ENCODE data around the gene ABO. TPM values are rescaled to one million over a fixed set of nuclear protein-coding genes. Genes with fewer than 3 reads are reported as not detected.

ABO gene
- total and polyA plus RNA-seq, 7 experiments from 2014 or later = 1.7 to 3.3 TPM; not detected in 5

DNA sequence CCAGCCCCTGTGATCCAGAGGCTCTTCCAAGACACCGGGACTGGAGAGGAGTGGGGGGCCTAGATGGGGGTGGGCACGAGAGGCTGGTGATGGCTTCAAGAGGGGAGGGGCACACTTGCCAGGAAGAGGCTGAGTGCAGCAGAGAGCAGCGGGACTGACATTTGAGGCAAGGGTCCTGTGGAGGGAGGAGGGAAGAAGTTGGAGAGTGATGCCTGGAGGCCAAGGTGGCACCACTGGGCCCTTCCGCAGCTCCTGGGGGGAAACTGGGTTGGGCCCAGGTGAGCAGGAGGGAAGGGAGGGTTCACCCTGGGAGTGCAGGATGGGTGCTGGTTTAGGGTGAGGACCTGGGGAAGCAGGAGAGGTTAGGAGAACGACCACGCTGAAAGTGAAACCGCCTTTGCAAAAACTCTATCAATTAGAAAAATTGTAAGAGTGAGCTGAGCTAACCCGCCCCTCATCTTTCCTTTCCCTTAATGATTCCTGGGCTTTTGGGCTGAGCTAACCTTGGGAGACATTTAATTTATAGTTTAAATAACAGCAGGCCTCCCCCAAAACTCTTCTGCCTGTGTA is 26.2 kb downstream of the ABO start:
- Mint-ChIP-seq H3K4me3 (peak overlapping the region in 1 of 10 donors; percentile 23), H3K27ac (peak overlapping the region in 1 of 9 donors; percentile 16), H3K27me3 (peaks cover 7 to 22% (median 11%) of the 10 kb centered on the region in 5 donors), H3K36me3 (peaks cover 0 to 3% (median 0%) of the 10 kb centered on the region in 5 donors), H3K4me1 (peaks cover 0 to 29% (median 0%) of the 10 kb centered on the region in 7 donors), H3K9me3 (no peaks in the 10 kb centered on the region)
- DNase-seq (no peak), ATAC-seq (no peak)
- no peaks in the 10 kb centered on the region for H3K9me3 ChIP-seq (ENCODE audit: control insufficient read depth in 2 of 3, low read length in 3 of 3)
- intact Hi-C loops (cut with micrococcal nuclease) = no loop called here
- H3K27ac ChIP-seq (ENCODE audit: low read depth, low read length) = no peak overlapping the region
- H3K27me3 ChIP-seq (ENCODE audit: control insufficient read depth in 2 of 2, insufficient read depth in 2 of 2, low read length in 2 of 2) = peaks cover 0 to 2% of the 10 kb centered on the region in 2 donors
- H3K36me3 ChIP-seq (ENCODE audit: control insufficient read depth in 2 of 3, insufficient read depth in 3 of 3, low read length in 3 of 3) = no peaks in the 10 kb centered on the region
- CTCF ChIA-PET = no interaction called here
- no peak overlapping the region for H3K4me3 ChIP-seq (ENCODE audit: low read length)
- no peaks in the 10 kb centered on the region for H3K4me1 ChIP-seq (ENCODE audit: control insufficient read depth in 2 of 2, insufficient read depth in 2 of 2, low read length in 2 of 2)
- POLR2A ChIA-PET = interaction anchor here (0.6 kb wide), 1 partner anchor 1248 kb away, joined by 3 read pairs; no protein-coding TSS in a partner anchor

GRCh38 chr9:133247632-133248031 is 27.4 kb downstream of the ABO start:
- peaks cover 0 to 21% (median 0%) of the 10 kb centered on the region in 7 donors for H3K4me1 Mint-ChIP-seq
- peaks cover 0 to 3% (median 0%) of the 10 kb centered on the region in 5 donors for H3K36me3 Mint-ChIP-seq
- POLR2A ChIA-PET = no interaction called here
- Histone ChIP-seq H3K27me3 (ENCODE audit: control insufficient read depth in 2 of 2, insufficient read depth in 2 of 2, low read length in 2 of 2) (peaks cover 0 to 2% of the 10 kb centered on the region in 2 donors), H3K9me3 (ENCODE audit: control insufficient read depth in 2 of 3, low read length in 3 of 3) (no peaks in the 10 kb centered on the region), H3K36me3 (ENCODE audit: control insufficient read depth in 2 of 3, insufficient read depth in 3 of 3, low read length in 3 of 3) (no peaks in the 10 kb centered on the region), H3K27ac (ENCODE audit: low read depth, low read length) (no peak overlapping the region), H3K4me1 (ENCODE audit: control insufficient read depth in 2 of 2, insufficient read depth in 2 of 2, low read length in 2 of 2) (no peaks in the 10 kb centered on the region), H3K4me3 (ENCODE audit: low read length) (no peak overlapping the region)
- H3K27ac Mint-ChIP-seq = no peak overlapping the region
- DNase-seq (no peak), ATAC-seq (no peak)
- intact Hi-C loops (cut with micrococcal nuclease) = no loop called here
- no peak overlapping the region for H3K4me3 Mint-ChIP-seq
- no peaks in the 10 kb centered on the region for H3K9me3 Mint-ChIP-seq
- H3K27me3 Mint-ChIP-seq = peaks cover 7 to 33% (median 12%) of the 10 kb centered on the region in 5 donors
- CTCF ChIA-PET = no interaction called here

DNA sequence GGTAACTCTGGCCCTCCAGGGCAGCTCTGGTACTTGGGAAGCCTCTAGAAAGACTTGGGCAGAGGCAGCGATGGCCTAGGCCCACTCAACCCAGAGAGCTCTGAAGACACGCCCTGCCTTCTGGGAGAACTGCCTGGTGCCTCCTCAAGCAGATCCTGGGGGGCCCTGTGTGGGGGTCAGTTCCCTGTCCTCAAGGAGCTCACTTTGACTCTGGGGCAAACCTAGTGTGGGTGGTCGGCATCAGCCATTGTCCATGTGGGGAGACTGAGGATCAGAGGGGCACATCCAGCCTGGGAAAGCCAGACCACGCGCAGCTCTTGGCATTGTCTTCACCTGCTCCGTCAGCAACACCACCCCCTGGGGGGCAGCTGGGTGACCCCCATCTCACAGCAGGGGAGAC is 28.0 kb downstream of the ABO start:
- peaks cover 0 to 21% (median 0%) of the 10 kb centered on the region in 7 donors for H3K4me1 Mint-ChIP-seq
- ChIA-PET CTCF (no interaction called here), POLR2A (no interaction called here)
- H3K4me3 ChIP-seq (ENCODE audit: low read length) = no peak overlapping the region
- H3K27me3 ChIP-seq (ENCODE audit: control insufficient read depth in 2 of 2, insufficient read depth in 2 of 2, low read length in 2 of 2) = peaks cover 0 to 3% of the 10 kb centered on the region in 2 donors
- peak overlapping the region in 1 of 9 donors; percentile 25 for H3K27ac Mint-ChIP-seq
- H3K9me3 ChIP-seq (ENCODE audit: control insufficient read depth in 2 of 3, low read length in 3 of 3) = no peaks in the 10 kb centered on the region
- H3K36me3 ChIP-seq (ENCODE audit: control insufficient read depth in 2 of 3, insufficient read depth in 3 of 3, low read length in 3 of 3) = no peaks in the 10 kb centered on the region
- H3K9me3 Mint-ChIP-seq = no peaks in the 10 kb centered on the region
- peaks cover 0 to 3% (median 0%) of the 10 kb centered on the region in 5 donors for H3K36me3 Mint-ChIP-seq
- no peak overlapping the region for H3K27ac ChIP-seq (ENCODE audit: low read depth, low read length)
- intact Hi-C loops (cut with micrococcal nuclease) = no loop called here
- no peak for DNase-seq
- no peak overlapping the region for H3K4me3 Mint-ChIP-seq
- H3K4me1 ChIP-seq (ENCODE audit: control insufficient read depth in 2 of 2, insufficient read depth in 2 of 2, low read length in 2 of 2) = no peaks in the 10 kb centered on the region
- ATAC-seq = no peak
- H3K27me3 Mint-ChIP-seq = peaks cover 10 to 36% (median 15%) of the 10 kb centered on the region in 5 donors

DNA sequence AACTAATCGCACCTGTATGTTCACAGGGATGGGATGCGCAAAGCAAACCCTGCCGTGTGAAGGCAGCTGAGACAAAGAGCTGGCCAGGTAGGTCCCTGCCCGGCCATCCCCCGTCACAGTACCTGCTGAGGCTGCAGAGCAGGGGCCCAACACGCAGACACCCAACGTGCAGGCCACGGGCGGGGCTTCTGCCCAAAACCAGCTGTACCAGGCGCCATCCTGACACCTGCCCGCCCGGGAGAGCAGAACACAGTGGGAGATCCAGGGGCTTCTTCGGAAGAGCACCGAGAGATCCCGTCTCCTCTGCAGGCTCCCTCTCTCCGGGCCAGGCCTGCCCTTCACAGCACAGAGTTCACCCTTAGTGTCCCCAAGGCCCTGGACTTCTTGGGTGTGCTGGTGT is 28.4 kb downstream of the ABO start:
- Mint-ChIP-seq H3K4me3 (no peak overlapping the region), H3K27ac (no peak overlapping the region), H3K27me3 (peaks cover 14 to 38% (median 16%) of the 10 kb centered on the region in 5 donors), H3K36me3 (peaks cover 0 to 3% (median 0%) of the 10 kb centered on the region in 5 donors), H3K4me1 (peaks cover 0 to 21% (median 0%) of the 10 kb centered on the region in 7 donors), H3K9me3 (no peaks in the 10 kb centered on the region)
- no peak for ATAC-seq
- H3K36me3 ChIP-seq (ENCODE audit: control insufficient read depth in 2 of 3, insufficient read depth in 3 of 3, low read length in 3 of 3) = no peaks in the 10 kb centered on the region
- H3K27me3 ChIP-seq (ENCODE audit: control insufficient read depth in 2 of 2, insufficient read depth in 2 of 2, low read length in 2 of 2) = peaks cover 0 to 6% of the 10 kb centered on the region in 2 donors
- POLR2A ChIA-PET = no interaction called here
- H3K4me1 ChIP-seq (ENCODE audit: control insufficient read depth in 2 of 2, insufficient read depth in 2 of 2, low read length in 2 of 2) = no peaks in the 10 kb centered on the region
- no peak overlapping the region for H3K4me3 ChIP-seq (ENCODE audit: low read length)
- intact Hi-C loops (cut with micrococcal nuclease) = no loop called here
- no peak overlapping the region for H3K27ac ChIP-seq (ENCODE audit: low read depth, low read length)
- no peaks in the 10 kb centered on the region for H3K9me3 ChIP-seq (ENCODE audit: control insufficient read depth in 2 of 3, low read length in 3 of 3)
- no peak for DNase-seq
- CTCF ChIA-PET = no interaction called here

GRCh38 chr9:133242991-133243390 is 32.0 kb downstream of the ABO start:
- DNase-seq = no peak
- no peak overlapping the region for H3K27ac ChIP-seq (ENCODE audit: low read depth, low read length)
- Mint-ChIP-seq H3K9me3 (no peaks in the 10 kb centered on the region), H3K4me1 (peaks cover 0 to 11% (median 7%) of the 10 kb centered on the region in 7 donors), H3K27me3 (peaks cover 9 to 30% (median 16%) of the 10 kb centered on the region in 5 donors), H3K27ac (no peak overlapping the region), H3K36me3 (no peaks in the 10 kb centered on the region), H3K4me3 (no peak overlapping the region)
- intact Hi-C loops (cut with micrococcal nuclease) = no loop called here
- no peaks in the 10 kb centered on the region for H3K36me3 ChIP-seq (ENCODE audit: control insufficient read depth in 2 of 3, insufficient read depth in 3 of 3, low read length in 3 of 3)
- ChIA-PET POLR2A (no interaction called here), CTCF (no interaction called here)
- peaks cover 0 to 3% of the 10 kb centered on the region in 2 donors for H3K4me1 ChIP-seq (ENCODE audit: control insufficient read depth in 2 of 2, insufficient read depth in 2 of 2, low read length in 2 of 2)
- no peaks in the 10 kb centered on the region for H3K9me3 ChIP-seq (ENCODE audit: control insufficient read depth in 2 of 3, low read length in 3 of 3)
- no peak overlapping the region for H3K4me3 ChIP-seq (ENCODE audit: low read length)
- ATAC-seq = no peak
- peaks cover 0 to 3% of the 10 kb centered on the region in 2 donors for H3K27me3 ChIP-seq (ENCODE audit: control insufficient read depth in 2 of 2, insufficient read depth in 2 of 2, low read length in 2 of 2)

GRCh38 chr9:133242241-133242640 is 32.8 kb downstream of the ABO start:
- Histone ChIP-seq H3K9me3 (ENCODE audit: control insufficient read depth in 2 of 3, low read length in 3 of 3) (no peaks in the 10 kb centered on the region), H3K36me3 (ENCODE audit: control insufficient read depth in 2 of 3, insufficient read depth in 3 of 3, low read length in 3 of 3) (no peaks in the 10 kb centered on the region), H3K27ac (ENCODE audit: low read depth, low read length) (no peak overlapping the region), H3K4me3 (ENCODE audit: low read length) (no peak overlapping the region), H3K4me1 (ENCODE audit: control insufficient read depth in 2 of 2, insufficient read depth in 2 of 2, low read length in 2 of 2) (peaks cover 0 to 3% of the 10 kb centered on the region in 2 donors), H3K27me3 (ENCODE audit: control insufficient read depth in 2 of 2, insufficient read depth in 2 of 2, low read length in 2 of 2) (peaks cover 0 to 3% of the 10 kb centered on the region in 2 donors)
- ChIA-PET POLR2A (no interaction called here), CTCF (no interaction called here)
- Mint-ChIP-seq H3K4me3 (no peak overlapping the region), H3K36me3 (no peaks in the 10 kb centered on the region), H3K27me3 (peaks cover 9 to 33% (median 22%) of the 10 kb centered on the region in 5 donors), H3K4me1 (peaks cover 0 to 17% (median 8%) of the 10 kb centered on the region in 7 donors), H3K9me3 (no peaks in the 10 kb centered on the region), H3K27ac (no peak overlapping the region)
- DNase-seq (no peak), ATAC-seq (no peak)
- intact Hi-C loops (cut with micrococcal nuclease) = no loop called here

GRCh38 chr9:133239533-133240090 is 35.4 kb downstream of the ABO start:
- ChIA-PET POLR2A (no interaction called here), CTCF (no interaction called here)
- Histone ChIP-seq H3K9me3 (ENCODE audit: control insufficient read depth in 2 of 3, low read length in 3 of 3) (no peaks in the 10 kb centered on the region), H3K4me1 (ENCODE audit: control insufficient read depth in 2 of 2, insufficient read depth in 2 of 2, low read length in 2 of 2) (peaks cover 0 to 3% of the 10 kb centered on the region in 2 donors), H3K36me3 (ENCODE audit: control insufficient read depth in 2 of 3, insufficient read depth in 3 of 3, low read length in 3 of 3) (no peaks in the 10 kb centered on the region), H3K27me3 (ENCODE audit: control insufficient read depth in 2 of 2, insufficient read depth in 2 of 2, low read length in 2 of 2) (peaks cover 0 to 3% of the 10 kb centered on the region in 2 donors), H3K4me3 (ENCODE audit: low read length) (no peak overlapping the region), H3K27ac (ENCODE audit: low read depth, low read length) (no peak overlapping the region)
- no peaks in the 10 kb centered on the region for H3K9me3 Mint-ChIP-seq
- H3K27me3 Mint-ChIP-seq = peaks cover 9 to 29% (median 12%) of the 10 kb centered on the region in 5 donors
- H3K36me3 Mint-ChIP-seq = no peaks in the 10 kb centered on the region
- H3K27ac Mint-ChIP-seq = peak overlapping the region in 1 of 9 donors; percentile 21
- peak overlapping the region in 2 of 10 donors; percentile 61 to 72 for H3K4me3 Mint-ChIP-seq
- intact Hi-C loops (cut with micrococcal nuclease) = loop anchor here (1.0 to 5.0 kb wide), 4 partner anchors 35 to 248 kb away; partner anchors contain the start of gene ABO (in 1 of the 2)
- DNase-seq (no peak), ATAC-seq (no peak)
- H3K4me1 Mint-ChIP-seq = peaks cover 0 to 17% (median 8%) of the 10 kb centered on the region in 7 donors

Measured in naive thymus-derived CD4-positive, alpha-beta T cell (primary cell).